Measurements from ENCODE around the gene TERF2IP. TPM values are rescaled to one million over a fixed set of nuclear protein-coding genes. Genes with fewer than 3 reads are reported as not detected.

Gene TERF2IP
- total RNA-seq, 1 donor from 2014 or later: 137 TPM

DNA sequence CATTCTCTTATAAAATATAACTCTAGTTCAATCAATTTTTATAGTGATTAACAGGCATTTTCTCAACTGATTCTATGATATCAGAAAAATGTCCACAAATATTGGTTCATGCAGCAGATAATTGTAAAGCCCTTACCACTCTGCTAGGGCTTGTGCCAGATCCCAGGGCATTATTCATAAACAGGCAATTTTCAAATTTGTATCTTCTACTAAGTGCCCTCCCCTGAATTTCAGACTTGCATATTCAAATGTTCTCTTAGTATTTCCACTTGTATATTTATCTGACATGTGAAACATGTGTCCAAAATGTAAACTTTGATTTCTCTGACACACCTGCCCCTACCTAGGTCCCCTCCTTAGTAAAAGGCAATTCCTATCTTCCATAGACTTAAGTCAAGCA is 19.9 kb downstream of the TERF2IP start:
- H3K4me1 Mint-ChIP-seq (ENCODE audit: low read depth, unreplicated experiment): no peaks in the 10 kb centered on the region
- H3K27me3 Mint-ChIP-seq (ENCODE audit: unreplicated experiment): no peaks in the 10 kb centered on the region
- no peak overlapping the region for H3K27ac Mint-ChIP-seq (ENCODE audit: unreplicated experiment)
- no peak overlapping the region for H3K4me3 Mint-ChIP-seq (ENCODE audit: unreplicated experiment)
- no peak for DNase-seq
- peaks cover 3% of the 10 kb centered on the region for H3K9me3 Mint-ChIP-seq (ENCODE audit: unreplicated experiment)
- TF ChIP-seq, protein P1, sequence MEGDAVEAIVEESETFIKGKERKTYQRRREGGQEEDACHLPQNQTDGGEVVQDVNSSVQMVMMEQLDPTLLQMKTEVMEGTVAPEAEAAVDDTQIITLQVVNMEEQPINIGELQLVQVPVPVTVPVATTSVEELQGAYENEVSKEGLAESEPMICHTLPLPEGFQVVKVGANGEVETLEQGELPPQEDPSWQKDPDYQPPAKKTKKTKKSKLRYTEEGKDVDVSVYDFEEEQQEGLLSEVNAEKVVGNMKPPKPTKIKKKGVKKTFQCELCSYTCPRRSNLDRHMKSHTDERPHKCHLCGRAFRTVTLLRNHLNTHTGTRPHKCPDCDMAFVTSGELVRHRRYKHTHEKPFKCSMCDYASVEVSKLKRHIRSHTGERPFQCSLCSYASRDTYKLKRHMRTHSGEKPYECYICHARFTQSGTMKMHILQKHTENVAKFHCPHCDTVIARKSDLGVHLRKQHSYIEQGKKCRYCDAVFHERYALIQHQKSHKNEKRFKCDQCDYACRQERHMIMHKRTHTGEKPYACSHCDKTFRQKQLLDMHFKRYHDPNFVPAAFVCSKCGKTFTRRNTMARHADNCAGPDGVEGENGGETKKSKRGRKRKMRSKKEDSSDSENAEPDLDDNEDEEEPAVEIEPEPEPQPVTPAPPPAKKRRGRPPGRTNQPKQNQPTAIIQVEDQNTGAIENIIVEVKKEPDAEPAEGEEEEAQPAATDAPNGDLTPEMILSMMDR (IDR thresholded peaks at IDR 0.05; ENCODE audit: partially characterized antibody, unreplicated experiment): no peak
- no peaks in the 10 kb centered on the region for H3K36me3 Mint-ChIP-seq (ENCODE audit: unreplicated experiment)

- no peak within 1 kb of the TSS for H3K4me3 Mint-ChIP-seq (ENCODE audit: unreplicated experiment)
- no peaks in the 10 kb centered on the region for H3K36me3 Mint-ChIP-seq (ENCODE audit: unreplicated experiment)
- TF ChIP-seq, protein P1 (IDR thresholded peaks at IDR 0.05; ENCODE audit: partially characterized antibody, unreplicated experiment): no peak
- H3K27me3 Mint-ChIP-seq (ENCODE audit: unreplicated experiment): no peaks in the 10 kb centered on the region
- no peak for DNase-seq
- H3K27ac Mint-ChIP-seq (ENCODE audit: unreplicated experiment): no peak within 1 kb of the TSS
- peaks cover under 1% of the 10 kb centered on the region for H3K9me3 Mint-ChIP-seq (ENCODE audit: unreplicated experiment)
- H3K4me1 Mint-ChIP-seq (ENCODE audit: low read depth, unreplicated experiment): no peaks in the 10 kb centered on the region
Observed at GRCh38 chr16:75676909-75677308, 29.3 kb downstream of the TERF2IP start, which contains the start of gene CPHXL2. Gene CPHXL2, minus strand, starts transcription at chr16:75677009. Its CDS starts 10 bp downstream, at chr16:75676999.

DNA sequence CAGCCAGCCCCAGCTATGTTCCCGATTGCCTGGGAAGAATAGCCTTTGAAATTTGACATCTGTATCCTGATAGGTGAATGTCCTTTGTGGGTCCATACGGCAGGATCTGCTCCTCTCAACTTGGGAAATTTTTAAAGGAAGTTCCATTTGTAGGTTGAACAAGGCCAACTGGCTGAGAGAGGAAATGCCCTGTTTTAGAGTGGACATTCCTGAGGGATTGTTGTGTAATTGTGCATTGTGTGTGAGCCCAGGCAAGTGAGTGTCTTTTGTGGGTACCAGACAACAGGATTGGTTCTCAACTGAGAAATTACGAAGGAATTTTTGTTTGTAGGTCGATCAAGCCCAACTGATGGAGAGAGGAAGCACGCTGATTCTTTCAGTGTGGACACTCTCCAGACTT is 31.8 kb downstream of the TERF2IP start:
- no peak overlapping the region for H3K27ac Mint-ChIP-seq (ENCODE audit: unreplicated experiment)
- H3K36me3 Mint-ChIP-seq (ENCODE audit: unreplicated experiment): peaks cover 12% of the 10 kb centered on the region
- H3K4me1 Mint-ChIP-seq (ENCODE audit: low read depth, unreplicated experiment): no peaks in the 10 kb centered on the region
- DNase-seq: no peak
- H3K9me3 Mint-ChIP-seq (ENCODE audit: unreplicated experiment): peaks cover 9% of the 10 kb centered on the region
- H3K27me3 Mint-ChIP-seq (ENCODE audit: unreplicated experiment): no peaks in the 10 kb centered on the region
- TF ChIP-seq, protein P1 (IDR thresholded peaks at IDR 0.05; ENCODE audit: partially characterized antibody, unreplicated experiment): no peak
- H3K4me3 Mint-ChIP-seq (ENCODE audit: unreplicated experiment): no peak overlapping the region

DNA sequence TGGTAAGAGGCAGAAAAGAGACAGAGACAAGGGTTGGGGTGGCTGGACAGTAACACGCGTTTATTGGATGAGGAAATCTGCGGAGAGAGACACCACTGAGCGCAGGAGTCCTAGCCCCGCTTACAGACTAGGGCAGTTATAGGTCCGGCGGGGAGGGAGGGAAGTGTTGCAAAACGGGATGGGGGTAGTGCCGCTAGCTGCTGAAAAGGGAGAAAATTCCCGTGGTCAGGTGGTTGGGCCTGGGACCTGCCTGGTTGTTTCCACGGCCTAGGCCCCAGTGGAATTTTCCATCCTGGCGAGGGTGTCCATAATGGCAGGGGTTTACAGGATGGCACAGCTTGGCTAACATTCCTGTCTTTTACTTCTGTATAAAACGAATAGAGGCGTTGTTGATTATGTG is 34.7 kb downstream of the TERF2IP start:
- no peak for DNase-seq
- Mint-ChIP-seq H3K4me1 (ENCODE audit: low read depth, unreplicated experiment) (no peaks in the 10 kb centered on the region), H3K9me3 (ENCODE audit: unreplicated experiment) (peaks cover 9% of the 10 kb centered on the region), H3K27me3 (ENCODE audit: unreplicated experiment) (no peaks in the 10 kb centered on the region), H3K36me3 (ENCODE audit: unreplicated experiment) (peaks cover 15% of the 10 kb centered on the region), H3K27ac (ENCODE audit: unreplicated experiment) (no peak overlapping the region), H3K4me3 (ENCODE audit: unreplicated experiment) (no peak overlapping the region)
- TF ChIP-seq, protein P1 (IDR thresholded peaks at IDR 0.05; ENCODE audit: partially characterized antibody, unreplicated experiment): no peak

GRCh38 chr16:75687361-75687760 is 39.8 kb downstream of the TERF2IP start:
- TF ChIP-seq, protein P1 (IDR thresholded peaks at IDR 0.05; ENCODE audit: partially characterized antibody, unreplicated experiment): no peak
- Mint-ChIP-seq H3K27ac (ENCODE audit: unreplicated experiment) (no peak overlapping the region), H3K9me3 (ENCODE audit: unreplicated experiment) (peaks cover 9% of the 10 kb centered on the region), H3K4me3 (ENCODE audit: unreplicated experiment) (no peak overlapping the region), H3K27me3 (ENCODE audit: unreplicated experiment) (no peaks in the 10 kb centered on the region), H3K4me1 (ENCODE audit: low read depth, unreplicated experiment) (no peaks in the 10 kb centered on the region), H3K36me3 (ENCODE audit: unreplicated experiment) (peaks cover 19% of the 10 kb centered on the region)
- DNase-seq: no peak
